T-helper 17 cell (primary cell): Measurements from ENCODE around the gene MAP3K5. TPM values are rescaled to one million over a fixed set of nuclear protein-coding genes. Genes with fewer than 3 reads are reported as not detected.
A peak's percentile ranks its signal among the peaks of the same experiment; 100 is the strongest.

ENCODE experiments used
- ATAC-seq: fragments of 150-1000 bp; cut with Tn5 transposase; 2 replicates; pipeline ENCODE4 v1.10.0; 2021; ENCODE audit warnings: mild to moderate bottlenecking, moderate library complexity
- DNase-seq, 3 donors: peaks; one replicate each; pipeline versions ENCODE4 v3.0.0 to v3.0.0-alpha.2; 2020 to 2021
- H3K9me3 ChIP-seq: one replicate; pipeline ENCODE4 v1.7.0; 2013; ENCODE audit warnings: low read length, mild to moderate bottlenecking; ENCODE audit not compliant: control insufficient read depth, poor library complexity, severe bottlenecking
- H3K27ac Mint-ChIP-seq: one replicate; pipeline ENCODE4 v1.8.0; 2022; ENCODE audit warnings: mild to moderate bottlenecking, moderate library complexity, mixed read lengths
- H3K27me3 Mint-ChIP-seq: one replicate; pipeline ENCODE4 v1.8.0; 2022; ENCODE audit warnings: mixed read lengths
- H3K36me3 Mint-ChIP-seq: one replicate; pipeline ENCODE4 v1.8.0; 2022; ENCODE audit warnings: low read depth, mixed read lengths
- H3K4me1 Mint-ChIP-seq: one replicate; pipeline ENCODE4 v1.8.0; 2022; ENCODE audit warnings: mild to moderate bottlenecking, mixed read lengths
- H3K4me3 Mint-ChIP-seq: one replicate; pipeline ENCODE4 v1.8.0; 2022; ENCODE audit warnings: mild to moderate bottlenecking, moderate library complexity, mixed read lengths
- total RNA-seq, 4 donors: library from RNA in 2 of 4; stranded (reverse) in 2 of 4; gene quantifications; one replicate each; pipeline ENCODE4 v1.2.3 and lab custom pipeline; 2022 to 2026

MAP3K5 gene
- total RNA-seq, 2 donors from 2014 or later, result 35.6 to 40.3 TPM

- Mint-ChIP-seq H3K27ac (peak overlapping the region; percentile 98), H3K27me3 (no peaks in the 10 kb centered on the region), H3K4me1 (peaks cover 58% of the 10 kb centered on the region), H3K36me3 (no peaks in the 10 kb centered on the region), H3K4me3 (no peak overlapping the region)
- no peak for ATAC-seq
- DNase-seq, result no peak
- no peaks in the 10 kb centered on the region for H3K9me3 ChIP-seq
Measured at GRCh38 chr6:136747507-136747906, 44.8 kb downstream of the MAP3K5 start.

DNA sequence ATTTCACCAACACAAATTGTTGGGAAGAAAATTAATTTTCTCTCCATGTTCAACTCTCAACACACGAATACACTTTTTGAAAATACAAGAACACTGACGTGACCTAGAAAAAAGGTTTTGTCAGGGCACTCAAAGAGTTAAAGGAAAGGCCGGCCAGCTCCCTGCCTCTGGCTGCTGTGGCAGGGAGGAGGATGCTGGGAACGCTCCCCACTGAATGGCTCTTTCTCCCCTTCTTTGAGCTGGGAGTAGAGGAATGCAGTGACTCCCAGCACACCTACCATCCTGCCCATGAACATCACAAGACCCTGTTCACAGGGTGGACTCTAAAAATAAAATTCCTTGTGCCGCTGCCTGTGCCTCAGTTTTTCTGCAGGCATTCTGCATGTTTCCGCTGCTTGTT lies 47.0 kb downstream of the MAP3K5 start:
- H3K9me3 ChIP-seq, result no peaks in the 10 kb centered on the region
- Mint-ChIP-seq H3K4me3 (no peak overlapping the region), H3K27me3 (no peaks in the 10 kb centered on the region), H3K27ac (peak overlapping the region; percentile 85), H3K36me3 (no peaks in the 10 kb centered on the region), H3K4me1 (peaks cover 47% of the 10 kb centered on the region)
- DNase-seq (no peak), ATAC-seq (no peak)

DNA sequence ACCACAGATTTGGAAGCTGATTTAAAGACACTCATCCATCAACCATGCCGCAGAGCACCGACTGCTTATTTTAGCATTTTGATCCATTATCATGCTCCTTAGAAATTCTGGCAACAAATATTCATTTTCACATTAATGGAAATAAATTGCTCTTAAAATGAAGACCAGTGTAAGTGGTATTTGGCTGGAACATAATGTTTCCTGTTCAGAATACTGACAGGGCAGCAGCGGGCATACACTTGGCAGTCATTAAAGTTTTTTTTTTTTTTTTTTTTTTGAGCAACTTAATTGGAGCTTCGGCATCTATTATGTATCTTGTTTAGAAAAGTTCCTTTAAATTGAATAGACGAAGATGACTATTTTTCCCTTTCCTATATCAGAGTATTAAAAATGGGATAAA lies 47.4 kb downstream of the MAP3K5 start:
- Mint-ChIP-seq H3K27me3 (no peaks in the 10 kb centered on the region), H3K27ac (no peak overlapping the region), H3K4me1 (peaks cover 47% of the 10 kb centered on the region), H3K36me3 (peaks cover 2% of the 10 kb centered on the region), H3K4me3 (no peak overlapping the region)
- DNase-seq, result no peak
- no peaks in the 10 kb centered on the region for H3K9me3 ChIP-seq
- no peak for ATAC-seq

DNA sequence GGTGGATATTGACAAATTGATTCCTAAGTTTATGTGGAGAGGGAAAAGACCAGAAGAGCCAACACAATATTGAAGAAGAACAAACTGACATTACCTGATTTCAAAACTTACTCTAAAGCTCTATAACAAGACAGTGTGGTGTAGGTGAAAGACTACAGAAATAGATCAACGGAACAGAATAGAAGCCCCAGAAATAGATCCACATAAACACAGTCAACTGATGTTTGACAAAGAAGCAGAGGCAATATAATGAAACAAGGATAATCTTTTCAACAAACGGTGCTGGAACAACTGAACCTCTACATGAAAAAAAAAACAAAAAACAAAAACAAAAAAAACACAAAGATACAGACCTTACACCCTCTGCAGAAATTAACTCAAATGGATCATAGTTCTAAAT lies 50.2 kb downstream of the MAP3K5 start:
- Mint-ChIP-seq H3K4me1 (peaks cover 49% of the 10 kb centered on the region), H3K27me3 (no peaks in the 10 kb centered on the region), H3K36me3 (peaks cover 6% of the 10 kb centered on the region), H3K27ac (no peak overlapping the region), H3K4me3 (no peak overlapping the region)
- no peak for DNase-seq
- ATAC-seq, result no peak
- H3K9me3 ChIP-seq, result no peaks in the 10 kb centered on the region

DNA sequence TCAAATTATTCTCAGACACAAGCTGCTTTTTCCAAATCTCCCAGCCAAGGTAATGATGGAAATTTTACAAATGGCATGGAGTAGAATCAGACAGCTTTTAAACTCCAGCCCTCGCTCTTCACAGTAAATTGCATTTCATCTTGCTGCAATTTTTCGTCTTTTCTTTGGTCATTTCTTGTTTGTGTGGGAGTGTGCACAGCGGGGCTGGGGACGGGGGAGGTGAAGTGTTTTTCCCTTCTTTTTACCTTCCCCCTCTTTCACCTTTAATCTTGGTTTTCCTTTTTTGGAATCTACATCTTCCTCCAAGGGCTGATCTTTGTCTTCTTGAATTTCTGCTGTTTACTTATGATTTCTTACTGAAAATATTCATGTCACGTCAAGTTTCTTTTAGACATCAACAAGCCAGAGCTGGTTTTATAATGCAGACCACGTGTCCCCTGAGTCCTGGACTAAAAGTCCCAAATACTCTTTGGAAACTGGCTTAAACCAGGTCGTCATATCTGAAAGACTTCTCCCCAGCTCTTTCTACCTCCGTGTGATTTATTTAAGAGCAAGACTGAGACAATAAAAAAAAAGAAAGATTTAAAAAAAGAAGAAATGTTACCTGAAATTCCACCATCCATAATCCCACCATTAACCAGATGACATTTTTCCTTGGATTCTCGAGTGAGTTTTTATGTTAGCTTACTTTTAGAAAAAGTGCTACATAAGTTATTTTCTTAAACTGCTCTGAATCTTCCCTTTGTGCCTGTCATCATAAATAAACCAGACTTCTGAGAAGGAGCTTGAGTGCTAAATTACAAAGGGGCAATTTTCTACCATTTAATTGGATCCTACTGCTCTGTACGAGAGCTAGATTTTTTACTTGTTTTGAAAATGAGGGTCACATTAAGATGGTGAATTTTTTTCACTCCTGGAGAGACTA lies 52.0 kb downstream of the MAP3K5 start:
- no peaks in the 10 kb centered on the region for H3K9me3 ChIP-seq
- H3K27me3 Mint-ChIP-seq, result no peaks in the 10 kb centered on the region
- peaks cover 7% of the 10 kb centered on the region for H3K36me3 Mint-ChIP-seq
- no peak for DNase-seq
- no peak for ATAC-seq
- H3K4me3 Mint-ChIP-seq, result no peak overlapping the region
- peak overlapping the region; percentile 45 for H3K27ac Mint-ChIP-seq
- peaks cover 51% of the 10 kb centered on the region for H3K4me1 Mint-ChIP-seq

DNA sequence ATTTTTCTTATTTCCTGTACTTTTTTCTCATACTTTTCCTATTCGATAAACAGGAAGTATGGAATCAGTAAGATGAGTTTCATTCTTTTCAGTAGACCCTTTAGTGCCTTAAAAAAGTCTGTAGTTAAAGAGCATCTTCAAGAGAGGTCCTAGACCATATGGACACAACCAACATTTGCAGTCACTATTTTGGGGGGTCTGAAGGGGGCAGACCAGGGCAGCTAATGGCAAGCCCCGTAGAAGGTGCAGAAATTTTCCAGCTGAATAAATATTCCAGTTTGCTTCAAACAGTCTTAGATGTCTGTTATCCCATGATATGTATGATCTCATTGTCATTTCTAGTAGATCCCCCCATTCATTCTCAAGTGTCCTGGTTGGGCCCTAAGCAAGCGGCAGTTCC lies 52.8 kb downstream of the MAP3K5 start:
- ATAC-seq (peak; percentile 51), DNase-seq (no peak)
- no peaks in the 10 kb centered on the region for H3K9me3 ChIP-seq
- no peaks in the 10 kb centered on the region for H3K27me3 Mint-ChIP-seq
- H3K36me3 Mint-ChIP-seq, result peaks cover 7% of the 10 kb centered on the region
- peaks cover 51% of the 10 kb centered on the region for H3K4me1 Mint-ChIP-seq
- peak overlapping the region; percentile 45 for H3K27ac Mint-ChIP-seq
- no peak overlapping the region for H3K4me3 Mint-ChIP-seq

- DNase-seq, result no peak
- Mint-ChIP-seq H3K36me3 (peaks cover 7% of the 10 kb centered on the region), H3K27ac (peak overlapping the region; percentile 61), H3K4me3 (peak overlapping the region; percentile 28), H3K4me1 (peaks cover 50% of the 10 kb centered on the region), H3K27me3 (no peaks in the 10 kb centered on the region)
- no peak for ATAC-seq
- no peaks in the 10 kb centered on the region for H3K9me3 ChIP-seq
Measured at GRCh38 chr6:136739071-136739470, 53.2 kb downstream of the MAP3K5 start.

GRCh38 chr6:136738692-136739057 lies 53.6 kb downstream of the MAP3K5 start:
- ATAC-seq, result no peak
- peak overlapping the region; percentile 61 for H3K27ac Mint-ChIP-seq
- H3K4me3 Mint-ChIP-seq, result no peak overlapping the region
- no peak for DNase-seq
- peaks cover 7% of the 10 kb centered on the region for H3K36me3 Mint-ChIP-seq
- H3K27me3 Mint-ChIP-seq, result no peaks in the 10 kb centered on the region
- H3K4me1 Mint-ChIP-seq, result peaks cover 46% of the 10 kb centered on the region
- H3K9me3 ChIP-seq, result no peaks in the 10 kb centered on the region

DNA sequence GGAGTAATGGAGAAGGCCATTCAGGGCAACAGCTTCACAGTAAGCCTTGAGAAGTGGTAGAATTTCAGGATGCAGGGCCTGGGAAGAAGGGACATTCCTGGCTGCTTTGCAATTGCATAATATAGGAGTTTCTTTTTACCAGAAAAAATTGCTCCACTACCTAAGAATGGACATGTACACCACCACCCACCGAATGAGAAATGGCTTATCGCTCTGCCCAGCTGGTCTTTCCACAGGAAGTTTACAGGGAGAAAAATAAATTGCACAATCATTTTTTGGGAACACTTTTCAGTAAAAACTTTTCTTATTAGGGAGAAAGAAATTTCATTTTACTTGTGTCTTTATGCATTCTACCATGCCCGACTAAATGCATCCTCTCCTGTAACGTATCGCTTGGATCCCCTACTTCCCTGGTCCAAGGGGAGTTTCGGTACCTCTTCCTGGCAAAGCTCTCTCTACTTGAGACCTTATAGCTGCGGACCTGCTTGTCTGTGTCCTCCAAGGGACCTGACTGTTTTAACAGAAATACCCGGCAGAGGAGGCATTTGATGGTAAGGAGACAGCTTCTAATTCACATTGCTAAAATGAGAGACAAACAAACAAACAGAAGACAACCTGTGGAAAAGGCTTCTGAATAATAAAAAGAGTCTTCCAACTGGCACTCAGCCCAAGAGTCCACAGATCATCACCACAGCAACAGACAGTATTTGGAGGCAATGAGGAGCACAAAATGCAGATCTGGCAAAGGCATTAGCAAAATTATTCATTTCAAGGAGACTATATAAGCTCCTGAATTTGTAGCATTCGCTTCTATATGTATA lies 54.2 kb downstream of the MAP3K5 start:
- no peak overlapping the region for H3K4me3 Mint-ChIP-seq
- DNase-seq (no peak), ATAC-seq (no peak)
- H3K9me3 ChIP-seq, result no peaks in the 10 kb centered on the region
- H3K4me1 Mint-ChIP-seq, result peaks cover 46% of the 10 kb centered on the region
- H3K27ac Mint-ChIP-seq, result peak overlapping the region; percentile 61
- no peaks in the 10 kb centered on the region for H3K27me3 Mint-ChIP-seq
- peaks cover 7% of the 10 kb centered on the region for H3K36me3 Mint-ChIP-seq

DNA sequence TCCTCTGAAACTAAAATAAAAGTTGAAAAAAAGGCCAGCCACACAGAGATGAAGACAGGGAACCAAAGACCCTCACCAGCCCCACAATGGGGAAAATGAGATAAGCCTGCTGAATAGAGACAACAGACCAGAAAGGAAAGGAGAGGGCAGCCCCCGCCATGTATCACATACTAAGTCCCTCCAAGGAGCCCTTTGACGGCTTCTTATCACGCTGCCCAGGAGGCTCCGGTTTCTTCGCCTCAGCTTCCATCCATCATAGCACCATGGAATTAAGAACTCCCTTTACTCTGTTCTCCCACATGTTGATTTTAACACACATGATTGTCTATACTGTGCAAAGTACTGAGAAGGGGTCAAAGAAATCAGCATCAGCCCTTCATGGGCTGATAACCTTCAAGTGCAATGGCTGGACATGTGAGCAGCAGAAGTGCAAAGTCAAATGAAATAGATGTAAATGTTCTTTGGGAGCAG lies 54.9 kb downstream of the MAP3K5 start:
- no peaks in the 10 kb centered on the region for H3K9me3 ChIP-seq
- DNase-seq, result no peak
- Mint-ChIP-seq H3K4me3 (no peak overlapping the region), H3K4me1 (peaks cover 45% of the 10 kb centered on the region), H3K27me3 (no peaks in the 10 kb centered on the region), H3K36me3 (peaks cover 7% of the 10 kb centered on the region), H3K27ac (no peak overlapping the region)
- no peak for ATAC-seq

GRCh38 chr6:136736281-136736960 lies 55.9 kb downstream of the MAP3K5 start:
- ATAC-seq (no peak), DNase-seq (no peak)
- Mint-ChIP-seq H3K4me1 (peaks cover 44% of the 10 kb centered on the region), H3K36me3 (peaks cover 10% of the 10 kb centered on the region), H3K27ac (no peak overlapping the region), H3K4me3 (no peak overlapping the region), H3K27me3 (no peaks in the 10 kb centered on the region)
- no peaks in the 10 kb centered on the region for H3K9me3 ChIP-seq

DNA sequence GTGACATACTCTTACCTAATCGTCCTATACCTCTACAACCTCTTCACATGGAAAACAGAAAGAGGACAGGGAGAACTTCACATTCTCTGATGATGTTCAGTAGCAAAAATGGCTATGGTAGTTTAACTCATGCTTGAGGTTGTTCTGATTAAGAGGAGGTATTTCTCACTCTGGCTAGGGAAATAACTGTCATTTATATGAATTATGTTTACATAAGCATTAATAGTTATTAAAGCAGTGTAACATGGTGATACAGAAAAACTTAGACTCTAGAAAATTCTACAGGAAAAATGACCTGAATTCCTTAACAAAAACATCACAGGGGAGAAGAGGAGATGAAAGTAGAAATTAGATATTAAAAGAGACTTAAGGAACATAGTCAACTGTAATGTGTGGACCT lies 57.3 kb downstream of the MAP3K5 start:
- H3K4me3 Mint-ChIP-seq, result no peak overlapping the region
- H3K27ac Mint-ChIP-seq, result no peak overlapping the region
- DNase-seq, result no peak
- H3K27me3 Mint-ChIP-seq, result no peaks in the 10 kb centered on the region
- H3K4me1 Mint-ChIP-seq, result peaks cover 49% of the 10 kb centered on the region
- H3K9me3 ChIP-seq, result no peaks in the 10 kb centered on the region
- no peak for ATAC-seq
- H3K36me3 Mint-ChIP-seq, result peaks cover 7% of the 10 kb centered on the region

DNA sequence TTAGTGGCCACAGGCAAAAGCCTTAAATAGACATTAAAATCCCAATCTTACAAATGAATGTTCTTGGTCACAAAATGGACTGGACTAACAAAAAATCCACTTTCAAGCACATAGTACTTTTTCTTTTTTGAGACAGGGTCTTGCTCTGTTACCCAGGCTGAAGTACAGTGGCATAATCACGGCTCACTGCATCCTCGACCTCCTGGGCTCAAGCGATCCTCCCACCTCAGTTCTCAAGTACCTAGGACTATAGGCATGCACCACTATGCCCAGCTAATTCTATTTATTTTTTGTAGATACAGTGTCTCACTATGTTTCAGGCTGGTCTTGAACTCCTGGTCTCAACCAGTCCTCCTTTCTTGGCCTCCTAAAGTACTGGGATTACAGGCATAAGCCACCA lies 59.4 kb downstream of the MAP3K5 start:
- no peaks in the 10 kb centered on the region for H3K9me3 ChIP-seq
- Mint-ChIP-seq H3K4me1 (peaks cover 47% of the 10 kb centered on the region), H3K27ac (no peak overlapping the region), H3K27me3 (no peaks in the 10 kb centered on the region), H3K4me3 (no peak overlapping the region), H3K36me3 (peaks cover 5% of the 10 kb centered on the region)
- DNase-seq (no peak), ATAC-seq (no peak)
